GM21737 (cell line): Measurements from ENCODE around the gene SAMD7.

Source experiments
- ATAC-seq: cut with Tn5 transposase; IDR thresholded peaks from one replicate; pipeline ENCODE4 v1.9.1; 2021; ENCODE audit warnings: mild to moderate bottlenecking, moderate library complexity; ENCODE audit not compliant: unreplicated experiment

SAMD7 gene

GRCh38 chr3:169965562-169966427 lies 54.4 kb downstream of the SAMD7 start:
- ATAC-seq, result no peak

- ATAC-seq, result peak; percentile 94
Measured at GRCh38 chr3:169966428-169966950, 55.1 kb downstream of the SAMD7 start, which contains the start of gene SEC62. Gene SEC62, plus strand, starts transcription at chr3:169966807. Its CDS starts 16 bp downstream, at chr3:169966823.

- peak; percentile 26 for ATAC-seq
Measured at GRCh38 chr3:169966951-169967915, 55.9 kb downstream of the SAMD7 start.

GRCh38 chr3:169968224-169968885 lies 57.0 kb downstream of the SAMD7 start:
- ATAC-seq, result no peak

GRCh38 chr3:169969174-169970095 lies 58.1 kb downstream of the SAMD7 start:
- ATAC-seq, result no peak

- no peak for ATAC-seq
Measured at GRCh38 chr3:169970847-169971246, 59.5 kb downstream of the SAMD7 start.

GRCh38 chr3:169971522-169971921 lies 60.1 kb downstream of the SAMD7 start:
- no peak for ATAC-seq

- no peak for ATAC-seq
Measured at GRCh38 chr3:169980055-169980454, 68.7 kb downstream of the SAMD7 start.

- ATAC-seq, result no peak
Measured at GRCh38 chr3:169984292-169984691, 72.9 kb downstream of the SAMD7 start.
